ENCODE measurements around the gene FRK. TPM values are rescaled to one million over a fixed set of nuclear protein-coding genes. Genes with fewer than 3 reads are reported as not detected.
"Not testable (repeated sequence)": the region's sequence is repeated elsewhere in the genome, so short reads cannot be mapped to it uniquely, and the experiment has no call there.

Gene FRK
- total RNA-seq, 1 donor from 2014 or later = 0.02 TPM

DNA sequence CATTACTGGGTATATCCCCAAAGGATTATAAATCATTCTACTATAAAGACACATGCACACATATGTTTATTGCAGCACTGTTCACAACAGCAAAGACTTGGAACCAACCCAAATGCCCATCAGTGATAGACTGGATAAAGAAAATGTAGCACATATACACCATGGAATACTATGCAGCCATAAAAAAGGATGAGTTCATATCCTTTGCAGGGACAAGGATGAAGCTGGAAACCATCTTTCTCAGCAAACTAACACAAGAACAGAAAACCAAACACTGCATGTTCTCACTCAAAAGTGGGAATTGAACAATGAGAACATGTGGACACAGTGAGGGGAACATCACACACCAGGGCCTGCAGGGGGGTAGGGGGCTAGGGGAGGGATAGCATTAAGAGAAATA is 14.4 kb downstream of the FRK start:
- H3K27ac Mint-ChIP-seq; H3K4me1 Mint-ChIP-seq (ENCODE audit: low read depth); DNase-seq (ENCODE audit: low spot score); H3K4me3 Mint-ChIP-seq (ENCODE audit: low read depth); intact Hi-C loops (cut with micrococcal nuclease); H3K9me3 Mint-ChIP-seq; H3K36me3 Mint-ChIP-seq (ENCODE audit: low read depth): not testable (repeated sequence)
- H3K27me3 Mint-ChIP-seq (ENCODE audit: low read depth) = peaks cover 28% of the 10 kb centered on the region

DNA sequence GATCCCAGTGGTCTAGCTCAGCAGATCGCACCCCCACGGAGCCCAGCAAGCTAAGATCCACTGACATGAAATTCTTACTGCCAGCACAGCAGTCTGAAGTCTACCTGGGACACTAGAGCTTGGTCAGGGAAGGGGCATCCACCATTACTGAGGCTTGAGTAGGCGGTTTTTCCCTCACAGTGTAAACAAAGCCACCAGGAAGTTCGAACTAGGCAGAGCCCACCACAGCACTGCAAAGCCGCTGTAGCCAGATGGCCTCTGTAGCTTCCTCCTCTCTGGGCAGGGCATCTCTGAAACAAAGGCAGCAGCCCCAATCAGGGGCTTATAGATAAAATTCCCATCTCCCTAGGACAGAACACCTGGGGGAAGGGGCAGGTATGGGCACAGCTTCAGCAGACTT is 18.8 kb downstream of the FRK start:
- no peaks in the 10 kb centered on the region for H3K36me3 Mint-ChIP-seq (ENCODE audit: low read depth)
- intact Hi-C loops (cut with micrococcal nuclease) = no loop called here
- H3K9me3 Mint-ChIP-seq = no peaks in the 10 kb centered on the region
- no peak for DNase-seq (ENCODE audit: low spot score)
- H3K4me3 Mint-ChIP-seq (ENCODE audit: low read depth) = no peak overlapping the region
- peaks cover 20% of the 10 kb centered on the region for H3K27me3 Mint-ChIP-seq (ENCODE audit: low read depth)
- H3K27ac Mint-ChIP-seq = no peak overlapping the region
- H3K4me1 Mint-ChIP-seq (ENCODE audit: low read depth) = no peaks in the 10 kb centered on the region

GRCh38 chr6:116040993-116041392 is 19.7 kb downstream of the FRK start:
- intact Hi-C loops (cut with micrococcal nuclease) = no loop called here
- no peak overlapping the region for H3K27ac Mint-ChIP-seq
- peaks cover 20% of the 10 kb centered on the region for H3K27me3 Mint-ChIP-seq (ENCODE audit: low read depth)
- no peaks in the 10 kb centered on the region for H3K9me3 Mint-ChIP-seq
- no peaks in the 10 kb centered on the region for H3K36me3 Mint-ChIP-seq (ENCODE audit: low read depth)
- H3K4me3 Mint-ChIP-seq (ENCODE audit: low read depth) = no peak overlapping the region
- H3K4me1 Mint-ChIP-seq (ENCODE audit: low read depth) = no peaks in the 10 kb centered on the region
- no peak for DNase-seq (ENCODE audit: low spot score)

- Mint-ChIP-seq H3K9me3 (no peaks in the 10 kb centered on the region), H3K4me3 (ENCODE audit: low read depth) (no peak overlapping the region), H3K27me3 (ENCODE audit: low read depth) (peaks cover 11% of the 10 kb centered on the region), H3K27ac (no peak overlapping the region), H3K4me1 (ENCODE audit: low read depth) (no peaks in the 10 kb centered on the region), H3K36me3 (ENCODE audit: low read depth) (no peaks in the 10 kb centered on the region)
- no peak for DNase-seq (ENCODE audit: low spot score)
- intact Hi-C loops (cut with micrococcal nuclease) = no loop called here
Measured at GRCh38 chr6:116036885-116037284, 23.8 kb downstream of the FRK start.

DNA sequence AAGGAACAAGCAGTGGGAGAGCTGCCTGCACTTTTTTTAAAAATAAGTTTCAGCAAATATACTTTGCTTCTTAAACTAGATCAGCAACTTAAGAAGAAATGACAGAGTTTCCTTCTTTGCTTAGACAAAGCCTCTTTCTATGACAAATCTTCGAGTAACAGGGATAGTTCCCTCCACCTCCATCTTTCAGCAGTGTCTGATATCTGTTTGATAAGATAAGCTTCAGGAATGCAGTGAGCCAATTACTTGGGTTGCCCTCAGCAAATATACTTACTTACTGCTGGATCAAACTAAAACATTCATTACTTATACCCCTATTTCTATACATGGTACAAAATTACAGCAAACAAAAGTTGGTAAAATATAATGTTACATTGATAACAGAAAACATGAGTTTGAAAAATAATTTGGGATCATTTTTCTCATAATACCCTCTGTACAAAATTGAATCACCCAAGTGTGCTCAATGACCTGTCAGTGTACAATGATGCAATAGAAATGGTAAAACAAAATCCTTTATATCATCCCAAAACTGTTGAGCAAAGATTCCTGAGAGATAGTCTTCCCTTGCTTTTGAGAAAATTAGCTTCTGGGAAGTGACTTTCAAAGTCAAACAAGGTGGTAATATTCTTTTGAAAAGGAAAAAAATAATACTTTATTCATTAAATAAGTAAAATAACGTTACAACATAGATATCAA is 24.5 kb downstream of the FRK start:
- H3K27me3 Mint-ChIP-seq (ENCODE audit: low read depth) = peaks cover 11% of the 10 kb centered on the region
- H3K9me3 Mint-ChIP-seq = no peaks in the 10 kb centered on the region
- no peak overlapping the region for H3K4me3 Mint-ChIP-seq (ENCODE audit: low read depth)
- H3K36me3 Mint-ChIP-seq (ENCODE audit: low read depth) = no peaks in the 10 kb centered on the region
- no peaks in the 10 kb centered on the region for H3K4me1 Mint-ChIP-seq (ENCODE audit: low read depth)
- intact Hi-C loops (cut with micrococcal nuclease) = no loop called here
- H3K27ac Mint-ChIP-seq = no peak overlapping the region
- no peak for DNase-seq (ENCODE audit: low spot score)

- Mint-ChIP-seq H3K9me3 (no peaks in the 10 kb centered on the region), H3K36me3 (ENCODE audit: low read depth) (no peaks in the 10 kb centered on the region), H3K4me1 (ENCODE audit: low read depth) (no peaks in the 10 kb centered on the region), H3K4me3 (ENCODE audit: low read depth) (no peak overlapping the region), H3K27me3 (ENCODE audit: low read depth) (peaks cover 11% of the 10 kb centered on the region), H3K27ac (no peak overlapping the region)
- no peak for DNase-seq (ENCODE audit: low spot score)
- intact Hi-C loops (cut with micrococcal nuclease) = no loop called here
Measured at GRCh38 chr6:116035616-116036015, 25.1 kb downstream of the FRK start.

- Mint-ChIP-seq H3K27ac (no peak overlapping the region), H3K9me3 (no peaks in the 10 kb centered on the region), H3K4me1 (ENCODE audit: low read depth) (peaks cover 2% of the 10 kb centered on the region)
Measured at GRCh38 chr6:116034327-116034726, 26.4 kb downstream of the FRK start.

GRCh38 chr6:116033687-116034303 is 26.9 kb downstream of the FRK start:
- peaks cover 2% of the 10 kb centered on the region for H3K4me1 Mint-ChIP-seq (ENCODE audit: low read depth)
- no peaks in the 10 kb centered on the region for H3K36me3 Mint-ChIP-seq (ENCODE audit: low read depth)
- intact Hi-C loops (cut with micrococcal nuclease) = no loop called here
- no peaks in the 10 kb centered on the region for H3K9me3 Mint-ChIP-seq
- no peak overlapping the region for H3K4me3 Mint-ChIP-seq (ENCODE audit: low read depth)
- H3K27ac Mint-ChIP-seq = no peak overlapping the region
- no peak for DNase-seq (ENCODE audit: low spot score)
- peaks cover 11% of the 10 kb centered on the region for H3K27me3 Mint-ChIP-seq (ENCODE audit: low read depth)

More at GRCh38 chr6:116034327-116034726, 26.4 kb downstream of the FRK start:
- Mint-ChIP-seq H3K27me3 (ENCODE audit: low read depth) (peaks cover 11% of the 10 kb centered on the region), H3K4me3 (ENCODE audit: low read depth) (no peak overlapping the region), H3K36me3 (ENCODE audit: low read depth) (no peaks in the 10 kb centered on the region)
- no peak for DNase-seq (ENCODE audit: low spot score)
- intact Hi-C loops (cut with micrococcal nuclease) = no loop called here

DNA sequence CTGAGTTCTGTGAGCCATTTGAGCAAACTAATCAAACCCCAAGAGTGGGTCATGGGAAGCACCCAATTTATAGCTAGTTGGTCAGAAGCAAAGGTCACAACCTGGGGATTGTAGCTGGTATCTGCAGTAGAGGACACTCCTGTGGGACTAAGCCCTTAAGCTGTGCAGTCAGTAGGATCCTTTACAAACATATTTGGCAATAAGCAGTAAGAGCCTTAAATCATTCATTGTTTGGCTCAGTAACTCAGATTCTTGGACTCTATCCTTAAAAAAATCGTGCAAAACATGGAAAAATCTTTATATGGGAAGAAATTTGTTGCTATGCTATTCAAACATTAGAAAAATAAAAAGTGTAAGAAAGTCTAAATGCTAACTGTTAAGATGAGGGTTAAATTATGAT is 29.9 kb downstream of the FRK start:
- H3K27me3 Mint-ChIP-seq (ENCODE audit: low read depth) = peaks cover 6% of the 10 kb centered on the region
- H3K4me3 Mint-ChIP-seq (ENCODE audit: low read depth) = no peak overlapping the region
- H3K36me3 Mint-ChIP-seq (ENCODE audit: low read depth) = no peaks in the 10 kb centered on the region
- peaks cover 6% of the 10 kb centered on the region for H3K4me1 Mint-ChIP-seq (ENCODE audit: low read depth)
- H3K9me3 Mint-ChIP-seq = no peaks in the 10 kb centered on the region
- H3K27ac Mint-ChIP-seq = no peak overlapping the region
- DNase-seq (ENCODE audit: low spot score) = no peak
- intact Hi-C loops (cut with micrococcal nuclease) = no loop called here

GRCh38 chr6:116029535-116029934 is 31.2 kb downstream of the FRK start:
- H3K4me1 Mint-ChIP-seq (ENCODE audit: low read depth) = peaks cover 10% of the 10 kb centered on the region
- intact Hi-C loops (cut with micrococcal nuclease) = loop anchor here (2.0 kb wide), 1 partner anchor 61 kb away; no protein-coding TSS in a partner anchor
- H3K36me3 Mint-ChIP-seq (ENCODE audit: low read depth) = no peaks in the 10 kb centered on the region
- H3K9me3 Mint-ChIP-seq = no peaks in the 10 kb centered on the region
- H3K4me3 Mint-ChIP-seq (ENCODE audit: low read depth) = no peak overlapping the region
- no peak for DNase-seq (ENCODE audit: low spot score)
- no peak overlapping the region for H3K27ac Mint-ChIP-seq
- H3K27me3 Mint-ChIP-seq (ENCODE audit: low read depth) = peaks cover 3% of the 10 kb centered on the region

DNA sequence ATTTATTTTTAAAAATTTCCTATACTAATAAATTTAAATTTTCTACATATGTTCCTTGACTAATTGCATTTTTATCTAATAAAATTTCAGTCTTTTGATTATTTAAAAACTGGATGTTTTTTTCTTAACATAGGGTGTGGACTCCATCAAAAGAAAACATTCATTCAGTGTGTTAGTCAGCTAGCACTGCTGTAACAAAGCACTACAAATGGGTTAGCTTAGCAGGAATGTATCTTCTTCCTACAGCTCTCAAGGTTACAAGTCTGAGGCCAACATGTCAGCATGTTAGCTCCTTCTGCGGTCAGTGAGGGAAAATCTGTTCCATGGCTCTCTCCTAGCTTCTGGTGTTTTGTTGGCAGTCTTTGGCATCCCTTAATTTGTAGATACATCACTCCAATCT is 32.5 kb downstream of the FRK start:
- Mint-ChIP-seq H3K9me3 (no peaks in the 10 kb centered on the region), H3K4me1 (ENCODE audit: low read depth) (peaks cover 10% of the 10 kb centered on the region), H3K27ac (no peak overlapping the region), H3K4me3 (ENCODE audit: low read depth) (no peak overlapping the region), H3K36me3 (ENCODE audit: low read depth) (no peaks in the 10 kb centered on the region), H3K27me3 (ENCODE audit: low read depth) (peaks cover 1% of the 10 kb centered on the region)
- intact Hi-C loops (cut with micrococcal nuclease) = loop anchor here (2.0 kb wide), 1 partner anchor 63 kb away; no protein-coding TSS in a partner anchor
- no peak for DNase-seq (ENCODE audit: low spot score)

- Mint-ChIP-seq H3K27ac (no peak overlapping the region), H3K4me1 (ENCODE audit: low read depth) (peaks cover 10% of the 10 kb centered on the region), H3K36me3 (ENCODE audit: low read depth) (no peaks in the 10 kb centered on the region), H3K27me3 (ENCODE audit: low read depth) (peaks cover 1% of the 10 kb centered on the region), H3K9me3 (no peaks in the 10 kb centered on the region), H3K4me3 (ENCODE audit: low read depth) (no peak overlapping the region)
- intact Hi-C loops (cut with micrococcal nuclease) = loop anchor here (2.0 kb wide), 1 partner anchor 63 kb away; no protein-coding TSS in a partner anchor
- no peak for DNase-seq (ENCODE audit: low spot score)
Measured at GRCh38 chr6:116027801-116028200, 32.9 kb downstream of the FRK start.

GRCh38 chr6:116025405-116025804 is 35.3 kb downstream of the FRK start:
- DNase-seq (ENCODE audit: low spot score) = no peak
- Mint-ChIP-seq H3K27ac (no peak overlapping the region), H3K4me1 (ENCODE audit: low read depth) (peaks cover 10% of the 10 kb centered on the region), H3K4me3 (ENCODE audit: low read depth) (no peak overlapping the region), H3K36me3 (ENCODE audit: low read depth) (no peaks in the 10 kb centered on the region), H3K9me3 (no peaks in the 10 kb centered on the region), H3K27me3 (ENCODE audit: low read depth) (peaks cover 4% of the 10 kb centered on the region)
- intact Hi-C loops (cut with micrococcal nuclease) = no loop called here

Data from activated T-helper 2 cell treated with anti-CD3 and anti-CD28 coated beads, Interferon-gamma antibody, Interleukin-2, Interleukin-4, amounts not matched to agents 10 μg/mL and 5 μg/mL and 100 μg/mL, durations not matched to agents 14 hours and 24 hours and 36 hours (primary cell).